Measurements from ENCODE around the gene PRPSAP2. TPM values are rescaled to one million over a fixed set of nuclear protein-coding genes. Genes with fewer than 3 reads are reported as not detected.

PRPSAP2 gene
- total and polyA plus RNA-seq, 2 of the 4 experiments (the other 2 are of a cell fraction), result 22.9 to 28.1 TPM

GRCh38 chr17:18974407-18975149 lies 116.6 kb downstream of the PRPSAP2 start:
- DNase-seq, result peak; percentile 40
- H3K4ac ChIP-seq (ENCODE audit: low read depth, low read length), result no peak overlapping the region
- no TSS peak for BruUV-seq (replicated peaks)

More at GRCh38 chr17:18974407-18975149, 116.6 kb downstream of the PRPSAP2 start:
- peak overlapping the region; percentile 48 for H2AFZ ChIP-seq (replicated peaks; ENCODE audit: low read length, poor library complexity)
- H3K9me1 ChIP-seq (ENCODE audit: insufficient read depth, low read length), result peaks cover 9% of the 10 kb centered on the region
- H3K14ac ChIP-seq (replicated peaks; ENCODE audit: low read depth, low read length), result no peak overlapping the region
- no peak overlapping the region for H4K8ac ChIP-seq (ENCODE audit: low read depth in 2 of 2, low read length in 2 of 2)
- H3K79me1 ChIP-seq (ENCODE audit: low read depth in 1 of 2, low read length in 2 of 2), result peaks cover 18 to 28% of the 10 kb centered on the region in 2 experiments
- intact Hi-C loops (cut with micrococcal nuclease) (no loop called here), dilution Hi-C loops (cut with HindIII; ENCODE audit: low sequenced_read_pairs, unreplicated experiment) (no loop called here), in situ Hi-C loops (cut with MboI; ENCODE audit: low sequenced_read_pairs) (no loop called here)
- H3K27me3 ChIP-seq (ENCODE audit: control insufficient read depth, insufficient read depth, low read length), result no peaks in the 10 kb centered on the region
- H3K36me3 ChIP-seq (ENCODE audit: control insufficient read depth, insufficient read depth, low read length), result peaks cover 53% of the 10 kb centered on the region
- WGBS, 2 experiments (ENCODE audit: extremely low coverage in 2 of 2, insufficient read length in 1 of 2), result 78% methylated on average over 5 of the region's 10 CpGs; no CpG with 5 or more reads in 1 of the 2 experiments
- TF ChIP-seq POLR2A (IDR thresholded peaks at IDR 0.05; ENCODE audit: low read depth, low read length) (no peak), USF2 (IDR thresholded peaks at IDR 0.05; ENCODE audit: low read depth, low read length) (no peak)
- CTCF ChIA-PET, result no interaction called here
- no peaks in the 10 kb centered on the region for H3K4me1 ChIP-seq (ENCODE audit: control insufficient read depth, insufficient read depth, low read length)
- H3K56ac ChIP-seq (ENCODE audit: extremely low read depth, insufficient read depth, low read length), result no peak overlapping the region
- no peak overlapping the region for H3K27ac ChIP-seq (ENCODE audit: insufficient read depth, low read length)
- POLR2A ChIA-PET (ENCODE audit: unreplicated experiment), result interaction anchor here (0.7 kb wide), 1 partner anchor 27 kb away, joined by 3 read pairs; no protein-coding TSS in a partner anchor
- no peak overlapping the region for H2BK5ac ChIP-seq (ENCODE audit: low read depth, low read length, poor library complexity, severe bottlenecking)
- H2AK5ac ChIP-seq (ENCODE audit: low read depth, low read length), result no peak overlapping the region
- no peaks in the 10 kb centered on the region for H4K20me1 ChIP-seq (ENCODE audit: insufficient read depth, low read length)
- H3K23ac ChIP-seq (ENCODE audit: low read depth, low read length), result no peak overlapping the region
- H2BK15ac ChIP-seq (ENCODE audit: low read depth, low read length), result no peak overlapping the region
- no peak overlapping the region for H3K4me3 ChIP-seq (ENCODE audit: insufficient read depth, low read depth, low read length)
- no peak overlapping the region for H2BK120ac ChIP-seq (ENCODE audit: low read depth, low read length)
- no peak overlapping the region for H2BK20ac ChIP-seq (ENCODE audit: low read depth, low read length)
- ATAC-seq (ENCODE audit: low read depth), result no peak
- H3K18ac ChIP-seq (ENCODE audit: low read depth, low read length), result no peak overlapping the region
- no peaks in the 10 kb centered on the region for H3K9me3 ChIP-seq (ENCODE audit: control insufficient read depth, insufficient read depth, low read length)
- no peak overlapping the region for H3K4me2 ChIP-seq (ENCODE audit: low read depth, low read length)
- no peak overlapping the region for H4K5ac ChIP-seq (ENCODE audit: low read depth, low read length)
- H2AK9ac ChIP-seq (replicated peaks; ENCODE audit: low read depth, low read length, poor library complexity), result no peak overlapping the region
- no peak overlapping the region for H4K91ac ChIP-seq (ENCODE audit: insufficient read depth, low read depth, low read length)
- no peak overlapping the region for H3K9ac ChIP-seq (ENCODE audit: low read depth, low read length)
